Activated CD4-positive, alpha-beta T cell treated with anti-CD3 and anti-CD28 coated beads, Interleukin-2, amount 10 ng/mL, durations not matched to agents 7 days and 5 days (primary cell): ENCODE measurements around the gene ALDH1B1. TPM values are rescaled to one million over a fixed set of nuclear protein-coding genes. Genes with fewer than 3 reads are reported as not detected.

Experiments
- CTCF ChIA-PET: fragments of 350-600 bp; sonication (Branson Sonifier 250); formaldehyde crosslinking; loops from one replicate; lab custom pipeline; 2021; ENCODE audit warnings: antibody characterized with exemption; lab: Charles Lee
- POLR2A ChIA-PET: fragments of 350-600 bp; sonication (Branson Sonifier 250); formaldehyde crosslinking; loops from one replicate; lab custom pipeline; 2021; ENCODE audit warnings: antibody characterized with exemption; lab: Charles Lee
- DNase-seq: peaks from one replicate; pipeline ENCODE4 v3.0.0-alpha.2; 2020
- H3K27ac Mint-ChIP-seq: one replicate; pipeline ENCODE4 v1.8.0; 2021; ENCODE audit warnings: mild to moderate bottlenecking, moderate library complexity, mixed read lengths
- H3K27me3 Mint-ChIP-seq: one replicate; pipeline ENCODE4 v1.8.0; 2021; ENCODE audit warnings: mixed read lengths
- H3K36me3 Mint-ChIP-seq: one replicate; pipeline ENCODE4 v1.8.0; 2021; ENCODE audit warnings: low read depth, mixed read lengths
- H3K4me1 Mint-ChIP-seq: one replicate; pipeline ENCODE4 v1.8.0; 2021; ENCODE audit warnings: mixed read lengths
- H3K4me3 Mint-ChIP-seq: one replicate; pipeline ENCODE4 v1.8.0; 2021; ENCODE audit warnings: mild to moderate bottlenecking, moderate library complexity, mixed read lengths
- H3K9me3 Mint-ChIP-seq: one replicate; pipeline ENCODE4 v1.8.0; 2021; ENCODE audit warnings: mixed read lengths
- total RNA-seq, 2 experiments: library from RNA; stranded (reverse); gene quantifications; one replicate each; pipeline ENCODE4 v1.2.3, GENCODE V29; 2021

Gene ALDH1B1
- total RNA-seq = 1 to 10 TPM; 8.0 to 8.1 TPM

- H3K36me3 Mint-ChIP-seq = peaks cover 22% of the 10 kb centered on the region
Measured at GRCh38 chr9:38392235-38393127, at the start of gene ALDH1B1. Gene ALDH1B1 (plus strand): TSS chr9:38392702. CDS start chr9:38395749, 3,047 bp downstream.

GRCh38 chr9:38343037-38343436, 49.5 kb upstream of the ALDH1B1 start:
- Mint-ChIP-seq H3K4me3 (no peak overlapping the region), H3K36me3 (no peaks in the 10 kb centered on the region), H3K9me3 (no peaks in the 10 kb centered on the region), H3K4me1 (peaks cover 11% of the 10 kb centered on the region), H3K27ac (no peak overlapping the region), H3K27me3 (no peaks in the 10 kb centered on the region)
- DNase-seq = no peak
- ChIA-PET CTCF (interaction anchor here (0.9 to 1.0 kb wide), 2 partner anchors 17 to 354 kb away, joined by 3 read pairs; no protein-coding TSS in a partner anchor), POLR2A (no interaction called here)

More at GRCh38 chr9:38392235-38393127, at the start of gene ALDH1B1:
- ChIA-PET CTCF (interaction anchor here (1.1 kb wide), 3 partner anchors 9 to 479 kb away, joined by 3 to 4 read pairs (median 3); no protein-coding TSS in a partner anchor), POLR2A (no interaction called here)
- no peaks in the 10 kb centered on the region for H3K9me3 Mint-ChIP-seq
- peak within 1 kb of the TSS; percentile 92 for H3K27ac Mint-ChIP-seq
- H3K4me1 Mint-ChIP-seq = peaks cover 16% of the 10 kb centered on the region
- DNase-seq = peak; percentile 68
- peaks cover 12% of the 10 kb centered on the region for H3K27me3 Mint-ChIP-seq
- peak within 1 kb of the TSS; percentile 88 for H3K4me3 Mint-ChIP-seq

GRCh38 chr9:38343552-38343951, 49.0 kb upstream of the ALDH1B1 start:
- POLR2A ChIA-PET = no interaction called here
- no peak overlapping the region for H3K27ac Mint-ChIP-seq
- CTCF ChIA-PET = interaction anchor here (0.9 kb wide), 1 partner anchor 16 kb away, joined by 3 read pairs; no protein-coding TSS in a partner anchor
- peaks cover 11% of the 10 kb centered on the region for H3K4me1 Mint-ChIP-seq
- no peaks in the 10 kb centered on the region for H3K27me3 Mint-ChIP-seq
- H3K4me3 Mint-ChIP-seq = no peak overlapping the region
- H3K36me3 Mint-ChIP-seq = no peaks in the 10 kb centered on the region
- DNase-seq = no peak
- H3K9me3 Mint-ChIP-seq = no peaks in the 10 kb centered on the region

- Mint-ChIP-seq H3K36me3 (no peaks in the 10 kb centered on the region), H3K27me3 (peaks cover 4% of the 10 kb centered on the region), H3K9me3 (no peaks in the 10 kb centered on the region), H3K4me3 (no peak overlapping the region), H3K4me1 (peaks cover 5% of the 10 kb centered on the region), H3K27ac (no peak overlapping the region)
- CTCF ChIA-PET = no interaction called here
- DNase-seq = no peak
- POLR2A ChIA-PET = no interaction called here
Measured at GRCh38 chr9:38344566-38345324, 47.8 kb upstream of the ALDH1B1 start.

GRCh38 chr9:38345851-38346755, 46.4 kb upstream of the ALDH1B1 start:
- CTCF ChIA-PET = no interaction called here
- H3K9me3 Mint-ChIP-seq = no peaks in the 10 kb centered on the region
- peaks cover 8% of the 10 kb centered on the region for H3K27me3 Mint-ChIP-seq
- no peaks in the 10 kb centered on the region for H3K36me3 Mint-ChIP-seq
- DNase-seq = no peak
- H3K4me1 Mint-ChIP-seq = peaks cover 5% of the 10 kb centered on the region
- no peak overlapping the region for H3K4me3 Mint-ChIP-seq
- POLR2A ChIA-PET = no interaction called here
- H3K27ac Mint-ChIP-seq = no peak overlapping the region

- POLR2A ChIA-PET = no interaction called here
- H3K36me3 Mint-ChIP-seq = no peaks in the 10 kb centered on the region
- H3K9me3 Mint-ChIP-seq = no peaks in the 10 kb centered on the region
- H3K27me3 Mint-ChIP-seq = peaks cover 8% of the 10 kb centered on the region
- DNase-seq = no peak
- H3K27ac Mint-ChIP-seq = no peak overlapping the region
- CTCF ChIA-PET = interaction anchor here (0.6 kb wide), 1 partner anchor 16 kb away, joined by 3 read pairs; no protein-coding TSS in a partner anchor
- no peak overlapping the region for H3K4me3 Mint-ChIP-seq
- peaks cover 5% of the 10 kb centered on the region for H3K4me1 Mint-ChIP-seq
Measured at GRCh38 chr9:38346811-38347210, 45.7 kb upstream of the ALDH1B1 start.

- peaks cover 8% of the 10 kb centered on the region for H3K27me3 Mint-ChIP-seq
- no peak overlapping the region for H3K27ac Mint-ChIP-seq
- no peaks in the 10 kb centered on the region for H3K36me3 Mint-ChIP-seq
- H3K4me3 Mint-ChIP-seq = no peak overlapping the region
- H3K4me1 Mint-ChIP-seq = peaks cover 4% of the 10 kb centered on the region
- CTCF ChIA-PET = interaction anchor here (0.6 kb wide), 1 partner anchor 16 kb away, joined by 3 read pairs; no protein-coding TSS in a partner anchor
- DNase-seq = no peak
- POLR2A ChIA-PET = no interaction called here
- H3K9me3 Mint-ChIP-seq = no peaks in the 10 kb centered on the region
Measured at GRCh38 chr9:38347271-38347671, 45.2 kb upstream of the ALDH1B1 start.

GRCh38 chr9:38347946-38348345, 44.6 kb upstream of the ALDH1B1 start:
- ChIA-PET POLR2A (no interaction called here), CTCF (no interaction called here)

GRCh38 chr9:38350529-38350928, 42.0 kb upstream of the ALDH1B1 start:
- Mint-ChIP-seq H3K9me3 (no peaks in the 10 kb centered on the region), H3K4me3 (no peak overlapping the region), H3K4me1 (no peaks in the 10 kb centered on the region), H3K36me3 (no peaks in the 10 kb centered on the region), H3K27ac (no peak overlapping the region), H3K27me3 (peaks cover 8% of the 10 kb centered on the region)
- ChIA-PET POLR2A (no interaction called here), CTCF (no interaction called here)
- DNase-seq = no peak

More at GRCh38 chr9:38347946-38348345, 44.6 kb upstream of the ALDH1B1 start:
- Mint-ChIP-seq H3K4me1 (no peaks in the 10 kb centered on the region), H3K27me3 (peaks cover 8% of the 10 kb centered on the region), H3K36me3 (no peaks in the 10 kb centered on the region), H3K9me3 (no peaks in the 10 kb centered on the region), H3K27ac (no peak overlapping the region), H3K4me3 (no peak overlapping the region)
- DNase-seq = no peak

GRCh38 chr9:38352530-38353328, 39.8 kb upstream of the ALDH1B1 start:
- H3K36me3 Mint-ChIP-seq = no peaks in the 10 kb centered on the region
- no peak overlapping the region for H3K4me3 Mint-ChIP-seq
- no peaks in the 10 kb centered on the region for H3K9me3 Mint-ChIP-seq
- ChIA-PET POLR2A (no interaction called here), CTCF (no interaction called here)
- peaks cover 8% of the 10 kb centered on the region for H3K27me3 Mint-ChIP-seq
- no peak for DNase-seq
- no peaks in the 10 kb centered on the region for H3K4me1 Mint-ChIP-seq
- H3K27ac Mint-ChIP-seq = no peak overlapping the region

GRCh38 chr9:38355115-38355514, 37.4 kb upstream of the ALDH1B1 start:
- no peak overlapping the region for H3K27ac Mint-ChIP-seq
- H3K27me3 Mint-ChIP-seq = no peaks in the 10 kb centered on the region
- no peaks in the 10 kb centered on the region for H3K4me1 Mint-ChIP-seq
- no peaks in the 10 kb centered on the region for H3K9me3 Mint-ChIP-seq
- ChIA-PET CTCF (no interaction called here), POLR2A (no interaction called here)
- H3K36me3 Mint-ChIP-seq = no peaks in the 10 kb centered on the region
- DNase-seq = no peak
- no peak overlapping the region for H3K4me3 Mint-ChIP-seq
